COLO668 (cell line): ENCODE measurements around the gene KIAA1217.

Experiments
- DNase-seq: peaks from one replicate; lab custom pipeline; 2025; ENCODE audit not compliant: unreplicated experiment; lab: John Stamatoyannopoulos, UW

The KIAA1217 gene, protein sequence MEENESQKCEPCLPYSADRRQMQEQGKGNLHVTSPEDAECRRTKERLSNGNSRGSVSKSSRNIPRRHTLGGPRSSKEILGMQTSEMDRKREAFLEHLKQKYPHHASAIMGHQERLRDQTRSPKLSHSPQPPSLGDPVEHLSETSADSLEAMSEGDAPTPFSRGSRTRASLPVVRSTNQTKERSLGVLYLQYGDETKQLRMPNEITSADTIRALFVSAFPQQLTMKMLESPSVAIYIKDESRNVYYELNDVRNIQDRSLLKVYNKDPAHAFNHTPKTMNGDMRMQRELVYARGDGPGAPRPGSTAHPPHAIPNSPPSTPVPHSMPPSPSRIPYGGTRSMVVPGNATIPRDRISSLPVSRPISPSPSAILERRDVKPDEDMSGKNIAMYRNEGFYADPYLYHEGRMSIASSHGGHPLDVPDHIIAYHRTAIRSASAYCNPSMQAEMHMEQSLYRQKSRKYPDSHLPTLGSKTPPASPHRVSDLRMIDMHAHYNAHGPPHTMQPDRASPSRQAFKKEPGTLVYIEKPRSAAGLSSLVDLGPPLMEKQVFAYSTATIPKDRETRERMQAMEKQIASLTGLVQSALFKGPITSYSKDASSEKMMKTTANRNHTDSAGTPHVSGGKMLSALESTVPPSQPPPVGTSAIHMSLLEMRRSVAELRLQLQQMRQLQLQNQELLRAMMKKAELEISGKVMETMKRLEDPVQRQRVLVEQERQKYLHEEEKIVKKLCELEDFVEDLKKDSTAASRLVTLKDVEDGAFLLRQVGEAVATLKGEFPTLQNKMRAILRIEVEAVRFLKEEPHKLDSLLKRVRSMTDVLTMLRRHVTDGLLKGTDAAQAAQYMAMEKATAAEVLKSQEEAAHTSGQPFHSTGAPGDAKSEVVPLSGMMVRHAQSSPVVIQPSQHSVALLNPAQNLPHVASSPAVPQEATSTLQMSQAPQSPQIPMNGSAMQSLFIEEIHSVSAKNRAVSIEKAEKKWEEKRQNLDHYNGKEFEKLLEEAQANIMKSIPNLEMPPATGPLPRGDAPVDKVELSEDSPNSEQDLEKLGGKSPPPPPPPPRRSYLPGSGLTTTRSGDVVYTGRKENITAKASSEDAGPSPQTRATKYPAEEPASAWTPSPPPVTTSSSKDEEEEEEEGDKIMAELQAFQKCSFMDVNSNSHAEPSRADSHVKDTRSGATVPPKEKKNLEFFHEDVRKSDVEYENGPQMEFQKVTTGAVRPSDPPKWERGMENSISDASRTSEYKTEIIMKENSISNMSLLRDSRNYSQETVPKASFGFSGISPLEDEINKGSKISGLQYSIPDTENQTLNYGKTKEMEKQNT (N-terminal part only)

GRCh38 chr10:24208661-24209431 is at the start of gene KIAA1217:
TSS of gene KIAA1217 (plus strand) at chr10:24209138. CDS start at chr10:24209194, 56 bp downstream.
- DNase-seq, result no peak

- DNase-seq, result no peak
These were observed 46.5 kb upstream of the KIAA1217 start for GRCh38 chr10:24162206-24162985.

GRCh38 chr10:24163485-24163884 is 45.5 kb upstream of the KIAA1217 start:
- DNase-seq, result no peak

DNA sequence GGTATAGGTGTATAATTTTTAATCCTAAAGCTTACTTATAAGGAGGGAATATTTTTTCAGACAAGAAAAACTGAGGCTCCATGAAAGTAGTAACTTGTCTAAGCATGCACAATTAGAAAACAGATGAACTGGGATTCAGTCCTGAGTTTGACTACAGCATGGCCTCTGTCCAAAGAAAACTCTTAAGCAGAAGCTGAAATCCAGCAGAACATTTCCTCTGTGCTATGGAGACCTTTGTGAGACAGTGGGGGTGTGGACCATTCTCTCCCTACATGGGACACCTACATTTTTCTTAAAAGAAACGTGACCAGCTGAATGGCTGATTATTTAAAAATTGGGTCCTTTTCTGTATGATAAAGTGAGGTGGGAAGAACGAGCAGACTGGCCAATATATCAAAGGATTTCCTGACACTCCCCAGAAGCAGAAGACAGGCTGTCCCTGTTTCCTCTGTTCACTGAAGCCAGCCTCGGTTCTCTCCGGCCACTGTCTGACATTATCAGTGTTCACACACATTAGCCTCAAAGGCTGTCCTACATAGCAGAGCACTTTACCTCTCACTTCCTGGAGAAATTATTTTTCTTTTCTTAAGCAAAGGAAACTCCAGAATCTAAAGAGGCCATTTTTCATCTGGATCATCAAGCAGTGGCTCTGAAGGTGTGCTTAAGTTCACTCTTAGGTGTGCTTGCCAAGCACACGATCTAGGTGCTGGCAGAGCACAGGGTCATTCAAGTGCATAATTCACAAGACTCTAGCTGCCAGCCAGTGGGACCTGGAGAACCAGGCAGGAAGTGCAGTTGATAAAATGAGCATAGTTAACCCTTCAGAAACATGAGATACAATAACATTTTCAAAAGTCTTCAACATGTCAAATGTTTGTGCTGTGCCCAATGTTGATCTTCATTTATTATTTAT is 40.4 kb upstream of the KIAA1217 start:
- DNase-seq, result no peak

GRCh38 chr10:24170199-24170598 is 38.7 kb upstream of the KIAA1217 start:
- no peak for DNase-seq

DNA sequence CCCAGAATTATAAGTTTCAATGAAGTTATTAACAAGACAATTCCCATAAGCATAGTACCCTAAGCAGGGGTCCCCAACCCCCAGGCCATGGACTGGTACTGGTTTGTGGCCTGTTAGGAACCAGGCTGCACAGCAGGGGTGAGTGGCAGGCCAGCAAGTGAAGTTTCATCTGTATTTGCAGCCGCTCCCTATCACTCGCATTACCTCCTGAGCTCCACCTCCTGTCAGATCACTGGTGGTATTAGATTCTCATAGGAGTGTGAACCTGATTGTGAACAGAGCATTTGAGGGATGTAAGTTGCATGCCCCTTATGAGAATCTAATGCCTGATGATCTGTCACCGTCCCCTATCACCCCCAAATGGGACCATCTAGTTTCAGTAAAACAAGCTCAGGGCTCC is 36.0 kb upstream of the KIAA1217 start:
- DNase-seq, result no peak

DNA sequence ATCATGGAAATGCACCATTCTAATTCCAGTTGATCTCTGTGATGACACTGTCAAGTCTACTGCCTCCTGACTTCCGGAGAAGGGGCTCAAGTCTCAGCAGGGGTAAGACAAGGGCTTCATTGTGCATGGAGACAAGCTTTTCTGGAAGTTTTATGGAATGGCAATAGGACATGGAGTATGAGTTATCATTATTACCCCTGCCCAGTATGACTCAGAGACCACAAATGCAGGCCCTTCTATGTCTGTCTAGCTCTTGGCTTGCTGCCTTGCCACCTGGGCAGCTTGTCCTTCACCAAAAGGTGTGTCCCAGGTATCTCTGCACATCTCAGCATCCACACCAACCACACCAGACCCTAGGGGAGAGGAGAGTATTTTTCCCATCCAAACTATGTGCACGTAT is 34.9 kb upstream of the KIAA1217 start:
- no peak for DNase-seq

DNA sequence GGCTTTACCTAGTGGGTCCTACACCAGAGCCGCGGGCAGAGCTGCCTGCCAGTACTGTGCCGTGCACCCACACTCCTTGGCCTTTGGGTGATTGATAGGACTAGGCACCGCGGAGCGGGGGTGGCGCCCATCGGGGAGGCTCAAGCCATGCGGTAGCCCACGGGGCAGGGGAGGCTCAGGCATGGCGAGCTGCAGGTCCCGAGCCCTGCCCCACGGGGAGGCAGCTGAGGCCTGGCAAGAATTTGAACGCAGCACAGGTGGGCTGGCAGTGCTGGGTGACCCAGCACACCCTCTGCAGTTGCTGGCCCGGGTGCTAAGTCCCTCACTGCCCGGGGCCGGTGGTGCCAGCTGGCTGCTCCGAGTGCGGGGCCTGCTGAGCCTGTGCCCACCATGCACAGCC is 32.3 kb upstream of the KIAA1217 start:
- DNase-seq, result no peak

GRCh38 chr10:24177636-24178035 is 31.3 kb upstream of the KIAA1217 start:
- no peak for DNase-seq

DNA sequence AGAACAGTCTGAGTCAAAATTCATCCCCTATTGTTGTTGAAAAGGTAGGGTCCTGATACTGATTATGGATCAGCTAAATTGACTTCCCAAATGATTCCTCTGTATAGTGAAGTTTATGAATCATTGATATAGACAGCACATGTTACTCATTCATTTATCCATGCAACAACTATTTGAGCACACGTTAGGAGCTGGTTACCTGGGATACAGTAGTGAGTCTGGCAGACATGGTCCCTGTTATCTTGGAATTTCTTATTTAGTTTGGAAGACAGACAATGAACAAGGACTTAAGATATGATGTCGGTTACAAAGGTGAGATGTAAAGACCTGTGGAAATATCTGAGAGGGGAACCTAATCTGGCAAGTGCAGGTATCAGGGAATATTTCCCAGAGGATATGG is 28.0 kb upstream of the KIAA1217 start:
- no peak for DNase-seq

DNA sequence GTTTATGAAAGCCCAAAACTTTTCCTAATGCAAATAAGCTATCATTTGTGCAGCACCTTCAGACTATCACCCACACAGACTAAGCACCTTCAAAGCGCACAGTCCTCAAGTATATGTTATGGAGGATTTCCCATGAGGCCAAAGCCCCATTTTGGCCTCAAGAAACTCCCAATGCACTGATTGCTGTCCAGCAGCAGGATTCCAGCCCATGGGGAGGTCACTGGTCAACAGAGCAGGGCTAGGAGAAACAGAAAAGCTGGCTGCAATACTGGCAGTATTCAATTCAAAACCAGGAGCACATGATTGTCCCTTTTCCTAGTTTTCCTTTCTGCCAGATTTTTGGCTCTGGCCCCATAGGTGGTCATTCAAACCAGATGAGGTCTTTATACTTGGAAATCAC is 24.5 kb upstream of the KIAA1217 start:
- DNase-seq, result no peak

DNA sequence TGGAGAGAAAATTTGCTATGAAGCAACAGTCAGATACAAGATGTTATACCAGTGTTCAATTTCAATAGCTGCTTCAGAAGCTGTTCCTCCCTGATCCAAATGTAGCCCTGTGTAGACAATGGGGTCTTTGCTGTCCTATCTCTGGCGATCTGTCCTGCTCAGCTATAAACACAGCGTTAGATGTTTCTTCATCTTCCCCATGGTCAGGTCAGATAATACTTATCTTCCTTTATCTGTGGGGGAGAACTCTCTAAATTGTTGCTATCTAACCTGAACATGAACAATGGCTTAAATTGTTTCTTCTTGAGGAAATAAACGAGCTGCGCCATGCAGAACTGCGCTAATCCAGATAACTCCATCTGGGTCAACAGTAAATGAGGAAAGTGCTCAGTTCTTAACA is 15.6 kb upstream of the KIAA1217 start:
- no peak for DNase-seq

DNA sequence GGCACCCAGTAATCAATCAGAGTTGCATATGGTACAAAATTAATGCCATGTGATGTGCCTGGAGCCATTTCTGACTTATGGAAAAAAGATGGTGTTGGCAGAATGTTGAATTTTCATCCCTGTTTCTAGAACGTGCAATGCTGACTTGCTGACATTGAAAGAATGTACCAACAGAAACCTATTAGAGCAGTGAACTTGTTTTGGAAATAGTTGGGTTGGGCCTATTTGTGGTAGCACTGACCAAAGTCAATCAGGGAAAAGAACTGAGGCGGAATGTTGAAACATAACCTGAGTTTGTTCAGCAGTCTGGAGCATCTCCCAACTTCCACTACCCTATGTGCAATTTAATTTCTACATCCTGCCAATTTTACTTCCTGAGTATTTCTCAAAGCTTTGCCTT is 11.7 kb upstream of the KIAA1217 start:
- DNase-seq, result no peak

DNA sequence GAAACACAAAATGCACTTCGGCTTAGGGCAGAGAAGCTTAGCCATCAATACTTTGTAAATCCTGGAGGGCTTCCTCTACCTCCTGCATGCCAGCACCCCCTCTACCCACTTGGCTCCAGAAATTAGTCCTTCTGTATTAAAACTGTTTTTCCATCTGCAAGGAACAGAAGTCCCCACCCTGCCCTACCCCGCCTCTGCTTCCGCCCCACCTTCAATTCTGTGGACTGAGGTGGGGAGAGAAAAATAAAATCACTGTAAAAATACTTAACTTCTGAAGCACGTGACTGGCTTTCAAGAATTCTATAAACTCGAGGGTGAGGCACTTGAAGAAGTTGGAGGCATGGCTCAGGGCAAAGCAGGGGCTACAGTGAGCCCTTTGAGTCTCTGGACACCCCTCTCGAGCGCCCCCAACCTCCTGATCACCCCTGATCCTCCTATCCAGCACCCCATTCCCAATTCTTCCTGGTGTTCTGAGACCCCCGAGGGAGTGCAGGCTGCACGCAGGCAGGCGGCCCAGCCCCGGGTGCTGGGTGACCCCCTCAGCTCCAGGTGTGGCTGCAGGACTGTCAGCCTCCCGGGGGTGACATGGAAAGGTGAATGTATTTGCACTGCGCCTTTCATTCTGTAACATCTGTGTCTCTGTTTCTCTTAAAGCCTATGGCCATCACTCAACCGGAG is 7.3 kb upstream of the KIAA1217 start:
- DNase-seq, result no peak

DNA sequence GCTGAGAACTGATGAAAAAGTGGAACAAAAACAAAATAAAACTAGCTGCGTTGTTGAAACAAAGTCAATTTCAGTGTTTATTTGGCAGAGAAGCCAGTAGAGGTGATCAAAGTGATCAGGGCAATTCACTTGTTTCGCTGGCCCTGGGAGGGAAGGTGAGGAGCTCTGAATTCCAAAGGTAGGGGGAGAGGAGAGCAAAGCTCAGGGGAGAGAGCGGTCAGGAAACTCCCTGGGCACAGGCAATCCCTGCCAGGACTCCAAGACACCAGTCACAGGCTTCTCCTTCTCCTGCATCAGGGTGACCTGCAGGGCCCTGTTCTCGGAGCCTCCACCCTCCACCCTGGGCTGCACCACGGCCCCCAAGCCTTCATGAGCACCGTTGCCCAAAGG is 6.8 kb upstream of the KIAA1217 start:
- DNase-seq, result no peak

DNA sequence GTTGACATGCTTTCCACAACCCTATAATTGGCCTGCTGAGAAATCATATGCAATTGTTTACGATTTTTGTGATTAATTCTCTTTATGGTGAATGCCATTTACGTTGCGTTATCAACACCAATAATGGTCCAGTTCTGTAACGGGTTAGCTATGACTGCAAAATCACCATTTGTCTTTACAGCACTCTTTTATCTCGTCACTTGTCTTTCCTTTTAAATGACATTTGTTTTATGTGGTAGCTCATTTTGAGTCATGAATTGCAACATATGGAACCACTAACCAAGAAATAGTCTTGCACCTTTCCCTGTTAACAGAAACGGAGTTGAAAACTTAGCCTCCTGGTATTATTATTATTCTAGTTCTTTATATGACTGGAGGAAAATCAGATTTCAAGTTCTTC is 3.1 kb upstream of the KIAA1217 start:
- DNase-seq, result no peak

DNA sequence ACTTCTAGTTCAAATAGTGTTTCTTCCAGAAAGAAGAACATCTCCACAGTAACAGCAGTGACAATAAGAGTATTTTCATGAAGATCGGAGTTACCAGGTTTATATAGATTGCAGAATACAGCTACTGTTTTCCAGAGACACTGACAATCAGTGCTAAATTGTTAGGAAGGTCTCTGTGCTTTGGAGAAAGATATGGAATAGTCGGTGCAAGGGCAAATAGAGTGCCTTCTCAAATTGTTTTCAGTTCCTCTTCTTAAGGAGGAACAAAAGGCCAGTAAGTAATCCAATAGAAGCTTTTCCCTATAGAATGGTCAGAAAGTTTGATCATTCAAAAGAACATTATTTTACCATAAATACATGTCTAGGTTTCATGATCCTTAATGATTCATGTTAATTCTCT is 2.6 kb upstream of the KIAA1217 start:
- DNase-seq, result no peak

DNA sequence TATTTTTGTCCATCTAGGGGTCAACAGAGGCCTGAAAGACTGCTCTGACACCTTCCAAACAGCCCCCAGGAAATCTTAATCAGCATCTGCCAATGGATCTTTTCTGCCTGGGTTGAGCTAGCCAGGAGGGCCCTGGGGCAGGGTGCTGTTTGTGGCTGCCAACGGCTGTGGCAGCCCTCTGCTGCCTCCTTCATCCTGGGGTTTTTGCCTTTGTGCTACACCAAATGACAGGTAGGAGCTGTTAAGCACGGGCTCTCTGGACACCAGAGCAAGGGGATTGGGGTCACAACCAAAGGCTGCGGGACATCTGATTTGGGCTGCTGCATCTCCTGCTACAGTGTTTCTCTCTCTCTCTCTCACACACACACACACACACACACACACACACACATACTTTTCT is 2.0 kb upstream of the KIAA1217 start:
- DNase-seq, result no peak
